HepG2 (cell line): ENCODE measurements around the gene ALCAM. TPM values are rescaled to one million over a fixed set of nuclear protein-coding genes. Genes with fewer than 3 reads are reported as not detected.

Experiments
- ATAC-seq: fragments of 200-7000 bp; cut with Tn5 transposase; 3 replicates; pipeline ENCODE4 v1.9.1; 2020; ENCODE audit warnings: mild to moderate bottlenecking, moderate library complexity
- BruUV-seq: library from RNA; stranded (reverse); fragments of 400-500 nt; replicated peaks from 2 replicates; lab custom pipeline; 2021; lab: Mats Ljungman, UMichigan
- CTCF ChIA-PET: fragments of 300-600 bp; formaldehyde crosslinking; extraction: SDS; loops from one replicate; lab custom pipeline; 2021; ENCODE audit warnings: low total read pairs, inconsistent platforms, low intra/inter-chr PET ratio; lab: Yijun Ruan, JAX
- POLR2A ChIA-PET: fragments of 350-600 bp; sonication (Branson Sonifier 250); formaldehyde crosslinking; loops from one replicate; lab custom pipeline; 2020; ENCODE audit warnings: antibody characterized with exemption, inconsistent platforms; lab: Yijun Ruan, JAX
- DNase-seq: peaks from one replicate; pipeline ENCODE4 v3.0.0-alpha.2; 2015; ENCODE audit warnings: low spot score
- FAIRE-seq: peaks from 3 replicates; lab custom pipeline; 2011; peaks lifted over from hg19 to GRCh38; lab: Jason Lieb, UNC
- H2AFZ ChIP-seq: one replicate; pipeline ENCODE4 v1.6.1; 2011; ENCODE audit warnings: low read length, inconsistent platforms
- H3K27ac ChIP-seq: fragments of 300-600 bp; 3 replicates; pipeline ENCODE4 v1.8.0; 2011; ENCODE audit warnings: mixed run types, mild to moderate bottlenecking, mixed read lengths, low read length, inconsistent platforms; ENCODE audit not compliant: insufficient read depth; ENCODE audit errors: extremely low read length
- H3K27me3 ChIP-seq, 2 experiments: fragments of 200-600 bp in 1 of 2; 2 replicates in 1 of 2; 3 replicates in 1 of 2; pipeline versions ENCODE4 v1.6.0 to v1.8.0; 2011; ENCODE audit warnings: low read length in 2 of 2, mild to moderate bottlenecking in 2 of 2, moderate library complexity in 2 of 2, inconsistent platforms in 1 of 2; ENCODE audit not compliant: insufficient read depth in 2 of 2, control insufficient read depth in 1 of 2
- H3K36me3 ChIP-seq, 2 experiments: fragments of 200-600 bp in 1 of 2; replicated peaks in 1 of 2; 2 replicates in 1 of 2; 3 replicates in 1 of 2; pipeline versions ENCODE4 v1.5.1 to v1.8.0; 2011; ENCODE audit warnings: low read length in 2 of 2, inconsistent platforms in 1 of 2; ENCODE audit not compliant: insufficient read depth in 2 of 2, control insufficient read depth in 1 of 2
- H3K4me1 ChIP-seq: 2 replicates; pipeline ENCODE4 v1.5.1; 2012; ENCODE audit warnings: low read length, inconsistent platforms; ENCODE audit not compliant: insufficient read depth
- H3K4me2 ChIP-seq: 2 replicates; pipeline ENCODE4 v1.6.0; 2011; ENCODE audit warnings: low read depth, low read length, inconsistent platforms
- H3K4me3 ChIP-seq, 3 experiments: fragments of 200-600 bp in 1 of 3; sonication (generic), shearing (Covaris generic) in 1 of 3; replicated peaks in 1 of 3; 2 replicates each; pipeline ENCODE4 v1.5.1; 2011 to 2016; ENCODE audit warnings: low read length in 3 of 3, inconsistent platforms in 2 of 3, low read depth in 2 of 3, mild to moderate bottlenecking in 2 of 3, control low read depth in 1 of 3, mixed read lengths in 1 of 3; ENCODE audit not compliant: insufficient read depth in 1 of 3
- H3K79me2 ChIP-seq: one replicate; pipeline ENCODE4 v1.6.1; 2011; ENCODE audit warnings: low read length, inconsistent platforms; ENCODE audit not compliant: insufficient read depth
- H3K9ac ChIP-seq: 2 replicates; pipeline ENCODE4 v1.6.0; 2011; ENCODE audit warnings: mild to moderate bottlenecking, low read depth, low read length, inconsistent platforms; ENCODE audit not compliant: insufficient read depth
- H3K9me3 ChIP-seq: 2 replicates; pipeline ENCODE4 v1.5.1; 2012; ENCODE audit warnings: mild to moderate bottlenecking, low read length
- H4K20me1 ChIP-seq: 2 replicates; pipeline ENCODE4 v1.6.0; 2011; ENCODE audit warnings: inconsistent platforms, mild to moderate bottlenecking, low read length, moderate library complexity; ENCODE audit not compliant: insufficient read depth
- ARID4A ChIP-seq: sonication (generic); formaldehyde crosslinking; IDR thresholded peaks from 2 replicates; pipeline ENCODE4 v1.5.0; 2020; ENCODE audit warnings: mild to moderate bottlenecking, missing genetic modification reagents, borderline replicate concordance
- ELF1 ChIP-seq: sonication (generic); formaldehyde crosslinking; IDR thresholded peaks from 2 replicates; pipeline ENCODE4 v1.4.0; 2020; ENCODE audit warnings: missing genetic modification reagents
- GATAD2A ChIP-seq: IDR thresholded peaks from 2 replicates; pipeline ENCODE4 v1.6.1; 2016
- GPN1 ChIP-seq: sonication (generic); formaldehyde crosslinking; IDR thresholded peaks from 2 replicates; pipeline ENCODE4 v1.5.1; 2020; ENCODE audit warnings: missing genetic modification reagents, borderline replicate concordance
- KLF9 ChIP-seq: IDR thresholded peaks from 2 replicates; pipeline ENCODE4 v1.6.1; 2016; ENCODE audit warnings: low read depth
- MAZ ChIP-seq, 2 experiments: sonication (generic) in 1 of 2; formaldehyde crosslinking in 1 of 2; IDR thresholded peaks; 2 replicates each; pipeline versions ENCODE4 v1.5.0 to v1.6.1; 2012 to 2020; ENCODE audit warnings: low read depth in 2 of 2, mild to moderate bottlenecking in 2 of 2, borderline replicate concordance in 1 of 2, improper control_type of control experiment in 1 of 2, low read length in 1 of 2, missing genetic modification reagents in 1 of 2, moderate library complexity in 1 of 2
- NFYB ChIP-seq: sonication (generic); formaldehyde crosslinking; IDR thresholded peaks from 2 replicates; pipeline ENCODE4 v1.4.0; 2020; ENCODE audit warnings: missing genetic modification reagents
- PLRG1 ChIP-seq: fragments of 450-650 bp; conservative IDR thresholded peaks from 2 replicates; pipeline ENCODE4 v1.6.1; 2016
- POLR2G ChIP-seq: fragments of 200-400 bp; formaldehyde crosslinking; IDR thresholded peaks from 2 replicates; pipeline ENCODE4 v1.6.1; 2018; ENCODE audit warnings: mild to moderate bottlenecking, low read depth, low read length, moderate library complexity
- RXRA ChIP-seq: sonication (generic); formaldehyde crosslinking; IDR thresholded peaks from 2 replicates; pipeline ENCODE4 v1.5.1; 2020; ENCODE audit warnings: missing genetic modification reagents
- SP140L ChIP-seq: sonication (generic); formaldehyde crosslinking; IDR thresholded peaks from 2 replicates; pipeline ENCODE4 v1.4.0; 2020; ENCODE audit warnings: missing genetic modification reagents, borderline replicate concordance
- TARDBP ChIP-seq: sonication (generic); formaldehyde crosslinking; IDR thresholded peaks from 2 replicates; pipeline ENCODE4 v1.8.0; 2022; ENCODE audit warnings: mild to moderate bottlenecking, missing genetic modification reagents
- TBX3 ChIP-seq: fragments of 450-650 bp; IDR thresholded peaks from 2 replicates; pipeline ENCODE4 v1.6.1; 2017; ENCODE audit warnings: antibody characterized with exemption, mild to moderate bottlenecking, inconsistent platforms, borderline replicate concordance
- TOPORS ChIP-seq: sonication (generic); formaldehyde crosslinking; IDR thresholded peaks from 2 replicates; pipeline ENCODE4 v1.8.0; 2023; ENCODE audit warnings: mild to moderate bottlenecking, missing genetic modification reagents
- XRCC5 ChIP-seq: fragments of 200-400 bp; formaldehyde crosslinking; optimal IDR thresholded peaks from 2 replicates; pipeline ENCODE3; 2017; ENCODE audit warnings: mild to moderate bottlenecking, low read length
- ZFP91 ChIP-seq: sonication (generic); formaldehyde crosslinking; IDR thresholded peaks from 2 replicates; pipeline ENCODE4 v1.9.0; 2022; ENCODE audit warnings: missing genetic modification reagents, mild to moderate bottlenecking, borderline replicate concordance
- ZMYM2 ChIP-seq: sonication (generic); formaldehyde crosslinking; IDR thresholded peaks from 2 replicates; pipeline ENCODE4 v1.8.0; 2022; ENCODE audit warnings: mild to moderate bottlenecking, missing genetic modification reagents
- ZNF20 ChIP-seq: sonication (generic); formaldehyde crosslinking; IDR thresholded peaks from 2 replicates; pipeline ENCODE4 v1.4.0; 2020; ENCODE audit warnings: mild to moderate bottlenecking, moderate library complexity, missing genetic modification reagents
- ZNF33A ChIP-seq: sonication (generic); formaldehyde crosslinking; IDR thresholded peaks from 2 replicates; pipeline ENCODE4 v1.5.1; 2020; ENCODE audit warnings: missing genetic modification reagents, mild to moderate bottlenecking, moderate library complexity, borderline replicate concordance
- ZNF761 ChIP-seq: sonication (generic); formaldehyde crosslinking; conservative IDR thresholded peaks from 2 replicates; pipeline ENCODE4 v1.4.0; 2020; ENCODE audit warnings: mild to moderate bottlenecking, missing genetic modification reagents
- ZNF772 ChIP-seq: sonication (generic); formaldehyde crosslinking; IDR thresholded peaks from 2 replicates; pipeline ENCODE4 v1.5.0; 2020; ENCODE audit warnings: mild to moderate bottlenecking, missing genetic modification reagents
- WGBS: methylation state at CpG from one replicate; pipeline ENCODE4 v1.1.6; 2017; ENCODE audit warnings: low lambda C conversion rate; 5-methylcytosine and 5-hydroxymethylcytosine counted together
- in situ Hi-C: cut with HindIII; loops from 2 replicates; pipeline ENCODE4 v1.10.0; 2017; ENCODE audit warnings: low pct_unique_long_range_greater_than_20kb; ENCODE audit not compliant: extremely low pct_ligation_motif_present
- intact Hi-C: fragments of 100-400 bp; cut with micrococcal nuclease; formaldehyde crosslinking; loops from one replicate; pipeline ENCODE4 v1.10.0; 2022; ENCODE audit not compliant: unreplicated experiment
- polyA plus RNA-seq, 8 experiments: library from polyadenylated mRNA; depleted of rRNA in 3 of 8; stranded (reverse) in 7 of 8; unstranded in 1 of 8; fragments of >200 nt; fragmentation: Illumina TruSeq in 4 of 8; extraction: Trizol in 4 of 8; gene quantifications; 2 replicates each; pipeline versions ENCODE4 v1.2.1 to v1.2.3, GENCODE V29; 2011 to 2016; ENCODE audit warnings: low read depth in 4 of 8, missing spikeins in 1 of 8, mixed read lengths in 1 of 8; ENCODE audit not compliant: insufficient read depth in 1 of 8
- total RNA-seq, 5 experiments: library from RNA; depleted of rRNA; stranded (reverse); fragments of >200 nt; fragmentation: Illumina TruSeq; extraction: Trizol; gene quantifications; 2 replicates each; pipeline ENCODE4 v1.2.3, GENCODE V29; 2016; ENCODE audit warnings: low read depth in 1 of 5

Gene ALCAM
- total and polyA plus RNA-seq, 2 of the 13 experiments (the other 11 are each of a cell fraction or from before 2014, with no cell fraction given), result 26.0 to 33.1 TPM

- TF ChIP-seq ARID4A (CRISPR knock-in tag), result no peak
- TF ChIP-seq ZNF772 (CRISPR knock-in tag), result no peak
These were observed 162.7 kb downstream of the ALCAM start (continued) for GRCh38 chr3:105529456-105529855.

DNA sequence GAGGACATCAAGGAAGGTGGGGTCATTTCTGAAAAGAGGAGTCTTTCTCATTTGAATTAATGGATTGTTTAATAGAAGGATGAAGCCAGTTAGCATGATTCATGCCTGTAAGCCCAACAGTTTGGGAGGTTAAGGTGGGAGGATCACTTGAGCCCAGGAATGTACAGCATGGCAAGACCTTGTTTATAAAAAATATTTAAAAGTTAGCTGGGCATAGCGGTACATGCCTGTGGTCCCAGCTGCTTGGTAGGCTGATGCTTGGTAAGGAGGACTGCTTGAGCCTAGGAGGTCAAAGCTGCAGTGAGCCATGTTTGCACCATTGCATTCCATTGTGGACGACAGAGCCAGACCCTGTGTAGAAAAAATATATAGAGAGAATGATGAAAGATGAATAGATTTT, 165.5 kb downstream of the ALCAM start:
- CTCF ChIA-PET, result no interaction called here
- 98% methylated on average over 2 of the region's 2 CpGs for WGBS
- H3K4me2 ChIP-seq, result no peak overlapping the region
- ATAC-seq, result no peak
- H3K79me2 ChIP-seq, result no peaks in the 10 kb centered on the region
- peaks cover 1 to 15% of the 10 kb centered on the region in 2 experiments; a peak in 2 of 5 replicates for H3K36me3 ChIP-seq
- FAIRE-seq, result no peak
- H2AFZ ChIP-seq, result no peak overlapping the region
- no peaks in the 10 kb centered on the region for H3K4me1 ChIP-seq
- in situ Hi-C loops, result no loop called here
- H3K9ac ChIP-seq, result no peak overlapping the region
- POLR2A ChIA-PET, result no interaction called here
- no peak for DNase-seq
- BruUV-seq, result no TSS peak
- H3K4me3 ChIP-seq, result no peak overlapping the region
- TF ChIP-seq GPN1 (CRISPR knock-in tag), result no peak
- TF ChIP-seq ELF1 (CRISPR knock-in tag), result no peak
- TF ChIP-seq ZNF20 (CRISPR knock-in tag), result no peak
- no peak for TF ChIP-seq POLR2G
- TF ChIP-seq GATAD2A, result no peak
- no peak for TF ChIP-seq PLRG1
- no peak for TF ChIP-seq TOPORS
- TF ChIP-seq RXRA (CRISPR knock-in tag), result no peak
- TF ChIP-seq KLF9, result no peak
- TF ChIP-seq TBX3, result no peak
- TF ChIP-seq ZNF761 (CRISPR knock-in tag), result no peak
- TF ChIP-seq TARDBP (CRISPR knock-in tag), result no peak
- TF ChIP-seq ZMYM2 (CRISPR knock-in tag), result no peak
- TF ChIP-seq SP140L (CRISPR knock-in tag), result no peak
- no peak for TF ChIP-seq ZNF33A (CRISPR knock-in tag)
- TF ChIP-seq MAZ (IDR thresholded peaks at IDR 0.05; ENCODE audit: borderline replicate concordance, low read depth, low read length), result no peak
- no peak for TF ChIP-seq MAZ (CRISPR knock-in tag; IDR thresholded peaks at IDR 0.05; ENCODE audit: low read depth)
- no peak for TF ChIP-seq ZFP91 (CRISPR knock-in tag)
- no peak for TF ChIP-seq NFYB (CRISPR knock-in tag)
- TF ChIP-seq XRCC5, result no peak
- H3K27ac ChIP-seq, result no peak overlapping the region
- H4K20me1 ChIP-seq, result no peaks in the 10 kb centered on the region
- no peaks in the 10 kb centered on the region for H3K27me3 ChIP-seq
- H3K9me3 ChIP-seq, result no peaks in the 10 kb centered on the region
- intact Hi-C loops, result no loop called here
